Uterus (tissue), 2 donors: ENCODE measurements around the gene EPGN.

Experiments
- CTCF ChIP-seq, 4 experiments: fragments of 200-600 bp in 2 of 4; fragments of 450-650 bp in 2 of 4; sonication (generic) in 2 of 4; IDR thresholded peaks; one replicate each; pipeline ENCODE4 v1.5.1; 2016 to 2019; ENCODE audit warnings: antibody characterized with exemption in 4 of 4, mild to moderate bottlenecking in 2 of 4, moderate library complexity in 1 of 4
- POLR2A ChIP-seq, 2 donors: fragments of 450-650 bp; IDR thresholded peaks; one replicate each; pipeline ENCODE4 v1.6.1; 2016; ENCODE audit warnings: antibody characterized with exemption in 2 of 2, mild to moderate bottlenecking in 1 of 2, moderate library complexity in 1 of 2

GRCh38 chr4:74268643-74269042, 39.6 kb upstream of the EPGN start:
- no peak for TF ChIP-seq CTCF (IDR thresholded peaks at IDR 0.05)
- TF ChIP-seq POLR2A (IDR thresholded peaks at IDR 0.05), result no peak
